Left forelimb (tissue), 1 donor: ENCODE measurements around the gene HMGN3.
A peak's percentile ranks its signal among the peaks of the same experiment; 100 is the strongest.
"Not testable (repeated sequence)": the region's sequence is repeated elsewhere in the genome, so short reads cannot be mapped to it uniquely, and the experiment has no call there.

ENCODE experiments used
- DNase-seq: peaks from one replicate; pipeline ENCODE4 v3.0.0-alpha.2; 2018; ENCODE audit warnings: low spot score

HMGN3 gene

DNA sequence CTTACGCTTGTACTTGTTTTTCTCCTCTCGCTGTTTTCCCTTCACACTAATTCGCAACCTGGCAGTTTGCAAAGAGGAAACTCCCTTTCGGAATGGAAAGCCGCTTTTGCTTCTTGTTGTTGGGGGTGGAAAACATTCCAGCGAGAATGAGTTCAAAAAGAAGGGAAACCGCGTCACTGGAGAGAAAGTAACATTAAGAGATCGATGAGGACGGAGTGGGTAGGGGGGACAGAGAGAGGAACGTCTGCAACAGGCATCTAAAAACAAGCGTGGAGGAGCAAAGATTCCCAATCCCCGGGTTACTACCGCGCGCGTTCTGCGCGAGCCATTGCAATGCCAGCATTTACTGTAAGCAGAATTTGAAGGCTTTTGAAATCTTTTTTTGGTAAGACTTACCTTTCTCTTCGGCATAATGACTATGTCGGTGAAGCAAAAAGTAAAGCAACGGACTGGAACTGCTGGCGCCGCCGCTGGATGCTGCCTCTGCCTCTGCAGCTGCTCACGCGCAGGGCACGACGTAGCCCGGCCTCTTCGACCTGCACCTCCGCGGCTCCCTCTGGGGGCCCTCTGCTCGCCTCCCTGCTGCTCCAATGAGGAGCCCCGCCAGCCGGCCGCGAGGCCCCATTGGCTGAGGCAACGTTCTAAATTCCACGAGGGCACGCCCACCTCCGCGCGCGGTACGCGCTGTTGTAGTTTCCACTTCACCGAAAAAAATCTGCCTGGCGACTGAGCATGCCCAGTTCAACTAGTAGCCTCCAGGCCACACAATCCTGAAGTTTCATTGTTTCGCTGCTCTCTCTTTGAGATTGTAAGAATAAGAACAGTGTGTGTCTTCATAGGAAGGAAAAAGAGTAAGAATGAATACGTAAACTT, at the start of gene HMGN3:
Gene HMGN3 (minus strand): TSS at position 533 of the 873 bp plus-strand sequence.
- peak; percentile 96 for DNase-seq

DNA sequence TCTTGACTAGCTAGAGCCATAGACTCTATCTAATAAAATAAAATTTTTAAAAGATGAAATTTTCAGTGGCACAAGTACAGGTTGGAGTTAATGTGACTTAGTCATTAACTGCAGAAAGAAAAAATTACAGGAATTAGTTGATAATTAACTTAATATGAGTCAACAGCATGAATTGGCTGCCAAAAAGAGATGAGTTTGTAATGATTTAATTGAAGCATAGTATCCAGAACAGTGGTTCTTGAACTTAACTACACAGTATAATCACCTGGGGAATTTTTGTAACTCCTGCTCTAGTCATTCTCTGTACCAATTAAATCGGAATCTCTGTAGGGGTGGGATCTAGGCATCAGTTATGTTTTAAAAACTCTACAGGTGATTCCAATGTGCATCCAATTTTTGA, 46.3 kb upstream of the HMGN3 start:
- DNase-seq, result no peak

DNA sequence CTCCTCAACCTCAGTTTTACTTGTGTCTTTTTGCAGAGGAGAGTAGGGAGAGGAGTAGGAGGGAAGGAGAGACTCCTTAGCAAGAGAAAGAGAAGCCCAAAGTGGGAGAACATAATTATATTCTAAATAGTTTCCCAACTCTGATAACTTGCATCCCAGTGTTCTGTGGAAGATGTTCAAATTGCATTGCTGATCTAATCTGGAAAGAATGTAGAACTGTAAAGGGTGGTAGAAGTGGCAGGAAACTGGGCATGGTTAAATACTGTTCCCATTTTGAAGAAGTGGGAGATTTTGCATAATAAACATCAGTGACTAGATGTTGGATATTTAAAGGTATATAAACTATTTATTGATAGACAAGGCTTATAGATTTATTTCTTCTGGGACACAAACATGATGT, 42.6 kb upstream of the HMGN3 start:
- DNase-seq, result no peak

DNA sequence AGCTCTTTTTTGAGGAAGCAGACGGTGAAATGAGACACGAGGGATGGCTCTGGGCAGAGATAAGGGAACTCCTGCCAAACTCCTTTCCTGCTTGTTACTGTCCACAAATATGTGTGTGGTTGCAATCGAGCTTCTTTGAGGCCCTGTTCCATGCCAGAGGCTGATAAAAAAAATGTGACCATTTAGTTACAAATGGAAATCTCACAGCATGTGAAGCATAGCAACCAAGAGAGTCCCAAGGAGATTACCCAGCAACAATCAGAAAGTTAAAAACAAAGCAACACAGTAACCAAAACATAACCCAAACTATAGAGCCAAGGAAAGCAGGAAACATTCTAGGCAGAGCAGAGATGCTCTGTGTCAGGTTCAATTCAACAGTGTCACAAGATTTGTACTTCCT, 35.4 kb upstream of the HMGN3 start:
- DNase-seq, result no peak

DNA sequence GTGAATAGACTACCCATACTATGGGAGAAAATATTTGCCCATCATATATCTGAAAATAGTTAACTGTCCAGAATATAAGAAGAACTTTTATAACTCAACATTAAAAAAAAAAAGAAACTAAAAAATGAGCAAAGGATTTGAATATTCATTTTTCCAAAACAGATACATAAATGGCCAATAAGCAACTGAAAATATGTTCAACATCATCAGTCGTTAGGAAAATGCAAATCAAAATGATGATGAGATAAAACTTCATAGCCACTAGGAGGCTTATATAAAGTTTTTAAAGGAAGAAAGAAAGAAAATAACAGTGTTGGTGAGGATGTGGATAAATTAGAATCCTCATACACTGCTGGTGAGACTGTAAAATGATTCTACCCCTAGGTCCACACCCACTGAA, 32.6 kb upstream of the HMGN3 start:
- DNase-seq, result no peak

DNA sequence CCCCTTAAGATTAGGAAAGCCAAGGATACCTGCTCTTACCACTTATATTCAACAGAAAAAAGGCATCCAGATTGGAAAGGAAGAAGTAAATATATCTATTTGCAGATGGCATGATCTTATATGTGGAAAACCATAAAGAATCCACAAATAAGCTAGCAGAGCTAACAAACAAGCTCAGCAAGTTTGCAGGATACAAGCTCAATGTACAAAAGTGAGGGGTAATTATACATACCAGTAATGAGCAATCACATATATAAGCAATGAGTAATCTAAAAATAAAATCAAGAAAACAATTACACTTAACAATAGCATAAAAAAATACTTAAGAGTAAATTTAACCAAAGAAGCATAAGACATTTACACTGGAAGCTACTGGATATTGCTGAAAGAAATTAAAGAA, 31.6 kb upstream of the HMGN3 start:
- no peak for DNase-seq

DNA sequence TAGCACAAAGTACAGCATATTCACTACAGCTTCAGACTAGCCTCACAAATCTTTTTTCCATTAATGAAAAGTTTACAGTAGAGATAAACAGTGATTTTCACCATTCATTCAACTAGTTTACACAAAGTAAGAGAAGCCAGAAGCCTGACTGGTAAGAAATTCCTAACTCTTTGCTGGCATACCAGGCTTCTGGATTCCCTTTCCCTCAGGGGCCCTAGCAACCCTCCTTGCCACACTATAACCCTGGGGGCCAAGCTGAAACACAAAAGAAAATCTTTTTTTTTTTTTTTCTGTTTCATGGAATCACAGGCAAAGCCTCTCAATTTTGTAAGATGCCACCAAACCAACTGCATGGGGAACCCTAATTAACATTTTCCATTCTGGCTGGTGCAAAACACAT, 28.9 kb upstream of the HMGN3 start:
- DNase-seq, result no peak

DNA sequence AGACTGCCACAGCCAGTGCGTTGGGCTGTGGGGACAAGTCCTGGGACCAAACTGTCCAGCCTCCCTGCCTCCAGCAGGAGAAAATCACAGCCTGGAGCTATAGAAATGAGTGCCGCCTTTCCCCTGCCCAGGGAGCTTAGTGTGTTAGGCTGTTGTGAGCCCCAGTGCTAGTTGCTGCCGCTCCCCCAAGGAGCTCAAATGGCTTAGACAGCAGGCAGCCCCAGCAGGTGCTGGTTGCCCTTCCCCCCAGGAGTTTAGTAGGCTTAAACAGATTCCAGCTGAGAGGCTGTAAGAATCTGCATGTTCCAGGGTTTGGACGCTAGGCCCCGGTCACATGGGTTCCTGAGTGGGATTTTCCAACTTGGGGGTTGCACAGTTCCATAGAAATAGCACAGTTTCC, 27.2 kb upstream of the HMGN3 start:
- no peak for DNase-seq

DNA sequence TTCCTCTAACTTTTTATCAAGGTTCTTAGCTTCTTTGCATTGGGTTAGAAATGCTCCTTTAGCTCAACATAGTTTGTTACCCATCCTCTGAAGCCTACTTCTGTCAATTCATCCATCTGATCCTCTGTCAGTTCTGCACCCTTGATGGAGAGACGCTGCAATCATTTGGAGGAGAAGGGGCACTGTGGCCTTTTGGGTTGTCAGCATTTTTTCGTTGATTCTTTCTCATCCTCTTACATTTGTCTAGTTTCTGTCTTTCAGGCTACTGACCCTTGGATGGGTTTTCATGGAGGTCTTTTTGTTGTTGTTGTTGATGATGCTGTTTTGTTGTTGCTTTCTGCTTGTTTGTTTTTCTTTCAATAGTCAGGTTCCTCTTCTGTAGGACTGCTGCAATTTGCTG, 26.3 kb upstream of the HMGN3 start:
- no peak for DNase-seq

DNA sequence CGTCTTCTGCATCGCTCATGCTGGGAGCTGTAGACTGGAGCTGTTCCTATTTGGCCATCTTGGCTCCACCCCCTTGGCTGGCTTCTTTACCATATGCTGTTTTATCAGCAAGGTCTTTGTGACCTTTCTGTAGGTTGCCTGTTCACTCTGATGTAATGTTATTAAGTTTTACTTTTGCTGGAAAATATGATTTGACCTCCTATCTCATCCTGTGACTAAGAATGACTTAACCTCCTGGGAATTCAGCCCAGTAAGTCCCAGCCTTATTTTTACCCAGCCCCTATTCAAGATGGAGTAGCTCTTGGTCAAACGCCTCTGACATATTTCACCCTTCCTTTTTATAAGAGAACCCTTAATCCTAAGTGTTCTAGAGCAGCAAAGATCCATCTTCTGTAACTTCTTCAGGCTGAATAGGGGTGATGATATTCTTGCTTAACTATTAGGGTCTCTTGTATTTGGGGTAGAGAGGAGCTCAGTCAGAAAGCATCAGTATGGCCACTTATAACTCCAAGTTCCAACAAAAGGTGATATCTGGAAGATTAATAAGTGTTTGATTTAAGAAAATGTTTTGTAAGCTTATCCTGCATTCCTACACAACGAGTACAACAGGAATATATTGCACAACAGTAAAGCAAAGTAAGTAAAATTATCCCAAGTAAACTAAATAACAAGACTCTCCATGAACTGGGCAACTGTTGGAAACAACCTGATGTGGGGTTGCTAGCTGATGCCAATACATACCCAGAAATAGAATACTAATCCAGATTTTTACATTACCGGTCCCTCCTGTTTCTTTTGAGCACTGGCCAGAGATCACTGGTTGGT, 23.1 kb upstream of the HMGN3 start:
- DNase-seq, result no peak

DNA sequence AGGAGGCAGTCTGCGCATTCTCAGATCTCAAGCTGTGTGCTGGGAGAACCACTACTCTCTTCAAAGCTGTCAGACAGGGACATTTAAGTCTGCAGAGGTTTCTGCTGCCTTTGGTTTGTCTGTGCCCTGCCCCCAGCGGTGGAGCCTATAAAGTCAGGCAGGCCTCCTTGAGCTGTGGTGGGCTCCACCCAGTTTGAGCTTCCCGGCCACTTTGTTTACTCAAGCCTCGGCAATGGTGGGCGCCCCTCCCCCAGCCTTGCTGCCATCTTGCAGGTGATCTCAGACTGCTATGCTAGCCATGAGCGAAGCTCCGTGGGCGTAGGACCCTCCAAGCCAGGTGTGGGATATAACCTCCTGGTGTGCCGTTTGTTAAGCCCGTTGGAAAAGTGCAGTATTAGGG, 22.3 kb upstream of the HMGN3 start:
- not testable (repeated sequence) for DNase-seq

DNA sequence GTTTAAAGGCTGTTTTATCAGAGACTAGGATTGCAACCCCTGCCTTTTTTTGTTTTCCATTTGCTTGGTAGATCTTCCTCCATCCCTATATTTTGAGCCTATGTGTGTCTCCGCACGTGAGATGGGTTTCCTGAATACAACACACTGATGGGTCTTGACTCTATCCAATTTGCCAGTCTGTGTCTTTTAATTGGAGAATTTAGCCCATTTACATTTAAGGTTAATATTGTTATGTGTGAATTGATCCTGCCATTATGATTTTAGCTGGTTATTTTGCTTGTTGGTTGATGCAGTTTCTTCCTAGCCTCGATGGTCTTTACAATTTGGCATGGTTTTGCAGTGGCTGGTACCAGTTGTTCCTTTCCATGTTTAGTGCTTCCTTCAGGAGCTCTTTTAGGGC, 20.6 kb upstream of the HMGN3 start:
- DNase-seq, result not testable (repeated sequence)

DNA sequence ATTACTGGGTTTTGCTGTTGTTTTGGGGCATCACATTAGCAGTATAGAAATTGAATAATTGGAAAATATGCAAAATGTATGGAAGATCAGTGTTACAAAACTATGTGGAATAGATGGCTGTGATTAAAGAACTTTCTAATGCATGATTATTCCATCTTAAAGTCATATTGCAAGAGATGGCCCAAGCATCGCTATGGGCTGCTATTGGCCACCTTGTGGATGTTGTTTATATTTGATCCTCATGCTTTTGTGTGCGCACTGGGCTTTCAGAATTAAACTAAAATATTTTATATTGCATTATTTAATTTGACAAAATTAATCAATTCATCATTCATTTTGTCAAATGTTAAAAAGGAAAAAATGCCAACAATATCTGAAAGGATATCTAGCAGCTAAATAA, 16.1 kb upstream of the HMGN3 start:
- no peak for DNase-seq

DNA sequence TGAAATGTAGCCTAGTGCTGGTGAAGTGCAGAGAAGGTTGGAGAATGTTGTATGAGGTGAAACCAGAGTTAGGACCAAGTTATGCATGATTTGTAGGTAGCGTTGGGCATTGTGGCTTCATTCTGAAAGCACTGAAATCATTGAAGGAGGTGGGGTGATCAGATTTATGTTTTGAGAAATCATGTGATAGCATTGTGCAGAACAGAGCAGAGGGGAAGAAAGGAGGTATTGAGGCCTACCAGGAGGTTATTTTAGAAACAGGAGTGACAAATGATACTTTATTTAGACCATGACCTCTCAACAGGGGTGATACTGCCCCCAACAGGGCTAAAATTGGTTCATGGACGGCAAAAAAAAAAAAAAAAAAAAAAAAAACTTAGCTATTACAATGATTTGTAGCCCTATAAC, 15.6 kb upstream of the HMGN3 start:
- DNase-seq, result no peak

DNA sequence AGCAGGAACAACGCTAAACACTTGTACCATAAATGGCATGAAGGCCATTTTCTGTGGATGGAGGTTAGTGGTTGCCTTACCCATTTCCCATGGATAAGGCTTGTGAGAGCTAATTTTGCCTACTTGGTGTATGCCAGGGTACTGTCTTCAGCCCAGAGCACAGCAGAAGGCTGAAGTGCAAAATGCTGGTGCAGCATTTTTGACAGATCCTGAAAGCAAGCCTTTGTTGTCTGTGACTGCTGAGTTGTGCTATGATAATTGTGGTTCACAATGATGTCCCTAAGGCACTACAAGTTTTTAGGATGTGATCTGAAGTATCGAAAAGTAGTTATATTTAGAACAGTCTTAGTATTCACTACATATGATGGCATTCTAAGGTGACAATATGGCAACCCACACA, 14.7 kb upstream of the HMGN3 start:
- DNase-seq, result no peak

DNA sequence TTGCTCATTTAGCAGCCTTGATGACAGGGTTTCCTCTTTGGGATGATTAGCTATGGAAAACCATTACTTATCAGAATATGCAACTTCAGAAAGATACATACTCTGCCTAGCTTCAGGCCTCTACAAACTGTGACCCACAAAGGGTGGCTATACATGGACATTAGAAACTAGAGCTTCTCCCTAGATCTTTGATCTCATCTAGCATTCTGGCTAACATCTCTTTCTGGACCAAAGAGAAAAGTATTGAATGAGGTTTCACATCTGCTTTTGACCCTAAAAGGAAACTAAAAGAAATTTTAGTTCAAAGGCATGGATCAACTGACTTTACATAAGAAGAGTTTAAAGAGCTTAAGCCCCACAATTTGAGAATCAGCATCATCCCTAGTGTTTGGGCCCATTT, 12.4 kb upstream of the HMGN3 start:
- no peak for DNase-seq

DNA sequence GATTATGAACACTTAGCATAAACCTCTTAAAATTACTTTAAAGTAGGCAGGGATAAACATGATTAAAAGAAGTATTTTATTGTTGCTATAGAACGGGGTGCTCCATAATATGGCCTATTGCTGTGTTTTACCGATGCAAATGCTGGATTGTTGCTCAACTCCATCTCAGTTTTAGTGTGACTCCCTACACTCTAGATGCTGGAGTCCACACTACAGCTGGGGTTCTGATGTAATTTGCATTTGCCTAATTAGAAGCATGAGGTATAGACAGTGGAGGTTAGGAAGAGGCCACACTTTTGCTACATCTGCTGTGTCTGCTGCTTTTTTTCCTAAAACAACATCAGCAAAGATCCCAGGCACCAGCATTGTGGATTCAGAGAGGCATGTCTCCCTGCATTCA, 6.7 kb upstream of the HMGN3 start:
- DNase-seq, result no peak

DNA sequence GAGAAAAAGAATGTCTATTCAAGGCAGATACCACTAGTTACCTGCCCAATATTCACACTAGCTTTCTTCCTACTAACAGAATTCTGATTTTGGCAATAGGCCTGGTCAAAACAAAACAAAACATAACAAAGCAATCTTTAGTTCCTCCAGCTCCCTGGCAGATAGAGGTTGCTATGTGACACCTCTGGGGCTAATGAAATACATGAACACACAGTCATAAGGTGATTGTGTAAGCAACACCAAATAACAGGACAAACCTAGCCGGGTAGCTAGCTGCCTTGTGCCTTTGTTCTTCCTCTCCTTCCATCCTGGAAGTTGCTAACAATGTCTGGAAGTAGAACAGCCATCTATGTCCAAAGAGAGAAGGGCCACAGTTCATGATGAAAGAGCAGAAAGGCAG, 6.0 kb upstream of the HMGN3 start:
- DNase-seq, result no peak

DNA sequence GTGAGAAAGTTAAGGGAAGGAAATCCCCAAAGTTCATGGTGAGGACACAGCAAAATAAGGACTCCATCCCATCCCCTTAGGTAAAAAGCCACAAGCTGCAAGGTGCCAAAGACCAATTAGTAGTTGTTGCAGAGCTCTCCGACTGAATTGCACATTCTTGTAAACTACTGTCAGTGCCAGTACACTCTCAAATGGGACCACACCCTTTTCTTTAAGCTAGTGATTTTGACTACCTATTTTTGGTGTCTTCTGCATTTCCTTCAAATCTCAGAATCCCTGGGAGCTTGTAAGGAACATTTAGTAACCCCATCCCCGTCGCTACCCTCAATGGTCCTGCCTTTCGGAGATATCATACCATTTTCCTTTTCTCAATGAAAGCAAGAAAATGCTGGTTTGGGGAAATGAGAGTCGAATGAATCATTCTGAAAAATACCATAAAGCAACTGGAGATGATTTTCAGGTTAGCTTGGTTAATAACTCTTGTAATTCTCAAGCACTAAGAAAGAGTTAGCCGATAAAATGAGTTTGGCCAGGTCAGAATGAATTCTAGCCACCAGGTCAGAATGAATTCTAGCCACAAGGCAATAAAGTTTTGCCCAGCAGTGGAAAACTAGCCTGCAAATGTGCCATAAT, 5.2 kb upstream of the HMGN3 start:
- DNase-seq, result no peak

DNA sequence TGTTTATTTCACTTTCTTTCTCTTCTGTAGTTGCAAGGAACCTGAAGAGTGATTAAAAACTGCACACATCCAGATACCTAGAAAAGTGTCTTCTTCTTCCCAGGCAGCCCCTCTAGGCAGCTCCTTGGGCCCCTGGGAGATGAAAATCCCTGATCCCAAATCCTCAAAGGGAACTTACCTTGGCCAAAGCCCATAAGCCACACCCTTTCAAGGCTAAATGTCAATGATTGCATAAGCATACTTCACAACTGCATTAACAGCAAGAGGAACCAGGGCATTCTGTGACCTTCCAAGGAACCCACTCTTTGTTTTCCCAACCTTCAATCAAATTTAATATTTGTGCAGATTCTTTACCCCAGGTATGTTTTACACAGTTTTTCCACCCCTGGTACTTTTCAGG, 4.4 kb upstream of the HMGN3 start:
- no peak for DNase-seq

DNA sequence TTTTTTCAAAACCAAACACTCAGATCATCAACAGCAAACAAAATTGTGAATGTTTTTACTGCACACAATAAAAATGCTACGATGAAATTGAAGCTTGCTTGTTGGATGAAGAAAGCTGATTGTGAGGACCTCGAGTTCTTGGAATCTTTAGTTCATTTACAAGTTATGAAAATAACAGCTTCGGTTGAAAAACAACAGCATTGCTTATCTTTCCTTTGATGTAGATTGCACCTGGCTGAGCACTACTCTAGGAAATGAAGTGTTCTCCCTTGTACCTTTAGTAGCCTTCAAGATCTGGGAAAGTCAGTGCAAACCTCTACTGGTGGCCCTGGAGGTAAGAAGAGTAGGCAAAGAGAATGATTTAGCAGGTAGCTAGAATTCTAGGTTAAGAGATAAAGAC, 2.2 kb upstream of the HMGN3 start:
- no peak for DNase-seq

DNA sequence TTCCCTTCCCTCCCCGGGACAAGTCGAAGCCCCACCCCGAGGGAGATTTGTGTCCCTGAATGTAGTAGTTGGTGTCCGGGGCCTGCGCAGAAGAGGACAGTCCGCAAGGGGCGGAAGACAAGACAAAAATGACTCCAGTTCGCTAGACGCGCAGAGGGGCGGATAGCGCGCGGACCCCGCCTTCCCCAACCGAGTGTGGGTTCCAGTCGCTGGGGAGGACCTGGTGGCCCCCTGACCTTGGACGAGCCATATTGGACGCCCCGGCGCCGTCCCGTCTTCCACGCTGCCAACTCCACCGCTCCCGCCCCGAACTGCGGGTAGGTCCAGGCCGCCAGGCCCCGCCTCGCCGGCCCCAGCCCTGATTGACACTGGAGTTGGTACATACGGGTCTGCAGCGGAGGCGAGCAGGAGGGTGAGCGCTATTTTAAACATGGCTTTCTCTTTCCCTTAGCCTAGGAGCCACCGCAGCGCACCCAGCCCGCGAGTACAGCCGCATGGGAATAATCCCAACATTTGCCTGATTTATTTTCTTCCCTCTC, 802 bp downstream of the HMGN3 start:
- peak; percentile 91 for DNase-seq
